22Rv1 (cell line): ENCODE data around the gene PPP1R15B.
"Not testable (repeated sequence)": the region's sequence is repeated elsewhere in the genome, so short reads cannot be mapped to it uniquely, and the experiment has no call there.

Experiments used
- H3K27ac ChIP-seq: fragments of 450-650 bp; 2 replicates; pipeline ENCODE4 v1.5.1; 2017
- ZFX ChIP-seq: fragments of 450-650 bp; IDR thresholded peaks from 2 replicates; pipeline ENCODE4 v1.6.1; 2017; ENCODE audit warnings: antibody characterized with exemption, borderline replicate concordance
- TF ChIP-seq, protein P1 (sequence below): fragments of 450-650 bp; IDR thresholded peaks from 2 replicates; pipeline ENCODE4 v1.5.1; 2017; ENCODE audit warnings: mild to moderate bottlenecking

PPP1R15B gene

DNA sequence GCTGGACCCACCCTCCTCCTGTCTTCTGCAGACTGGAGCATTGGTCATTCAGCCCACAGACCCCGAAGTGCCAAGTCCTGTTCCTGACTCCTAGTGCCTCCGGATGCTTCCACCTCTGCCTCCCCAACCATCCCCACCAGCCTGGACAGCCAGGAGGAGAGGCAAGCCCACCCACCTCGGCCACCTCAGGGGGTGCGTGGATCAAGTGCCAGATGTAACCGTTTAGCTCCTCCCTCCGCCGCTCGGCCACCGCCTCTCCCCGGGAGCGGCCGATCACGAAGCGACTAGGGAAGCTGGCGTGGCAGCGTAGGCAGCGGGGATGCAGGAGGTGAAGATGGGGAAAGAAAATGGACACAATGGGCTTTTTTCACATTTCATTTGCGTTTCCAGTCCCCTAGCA lies 18.1 kb upstream of the PPP1R15B start:
- TF ChIP-seq, protein P1, sequence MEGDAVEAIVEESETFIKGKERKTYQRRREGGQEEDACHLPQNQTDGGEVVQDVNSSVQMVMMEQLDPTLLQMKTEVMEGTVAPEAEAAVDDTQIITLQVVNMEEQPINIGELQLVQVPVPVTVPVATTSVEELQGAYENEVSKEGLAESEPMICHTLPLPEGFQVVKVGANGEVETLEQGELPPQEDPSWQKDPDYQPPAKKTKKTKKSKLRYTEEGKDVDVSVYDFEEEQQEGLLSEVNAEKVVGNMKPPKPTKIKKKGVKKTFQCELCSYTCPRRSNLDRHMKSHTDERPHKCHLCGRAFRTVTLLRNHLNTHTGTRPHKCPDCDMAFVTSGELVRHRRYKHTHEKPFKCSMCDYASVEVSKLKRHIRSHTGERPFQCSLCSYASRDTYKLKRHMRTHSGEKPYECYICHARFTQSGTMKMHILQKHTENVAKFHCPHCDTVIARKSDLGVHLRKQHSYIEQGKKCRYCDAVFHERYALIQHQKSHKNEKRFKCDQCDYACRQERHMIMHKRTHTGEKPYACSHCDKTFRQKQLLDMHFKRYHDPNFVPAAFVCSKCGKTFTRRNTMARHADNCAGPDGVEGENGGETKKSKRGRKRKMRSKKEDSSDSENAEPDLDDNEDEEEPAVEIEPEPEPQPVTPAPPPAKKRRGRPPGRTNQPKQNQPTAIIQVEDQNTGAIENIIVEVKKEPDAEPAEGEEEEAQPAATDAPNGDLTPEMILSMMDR = no peak
- TF ChIP-seq ZFX = no peak
- no peak overlapping the region for H3K27ac ChIP-seq

GRCh38 chr1:204426971-204427701 lies 15.5 kb upstream of the PPP1R15B start:
- H3K27ac ChIP-seq = no peak overlapping the region
- TF ChIP-seq, protein P1 = no peak
- no peak for TF ChIP-seq ZFX

- H3K27ac ChIP-seq = no peak overlapping the region
Observed at GRCh38 chr1:204426474-204426873, 14.9 kb upstream of the PPP1R15B start.

DNA sequence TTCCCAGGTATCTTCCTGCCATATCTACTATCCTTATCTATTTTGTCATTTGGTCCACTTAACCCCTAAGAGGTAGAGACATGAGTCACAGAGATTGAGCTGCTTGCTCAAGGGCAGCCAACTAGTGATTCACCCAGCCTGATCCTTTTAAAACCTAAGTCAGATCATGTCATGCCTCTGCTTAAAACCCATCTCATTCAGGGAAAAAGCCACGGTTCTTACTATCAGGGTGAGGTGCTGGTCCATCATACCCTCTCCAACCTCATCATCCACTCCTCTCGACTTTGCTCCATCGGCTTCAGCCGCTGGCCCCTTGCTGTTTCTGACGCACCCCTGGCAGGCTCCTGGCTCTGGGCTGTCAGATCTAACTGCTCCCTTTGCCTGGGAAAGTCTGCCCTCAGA lies 14.4 kb upstream of the PPP1R15B start:
- no peak overlapping the region for H3K27ac ChIP-seq
- TF ChIP-seq ZFX = no peak
- TF ChIP-seq, protein P1 = no peak

More at GRCh38 chr1:204426474-204426873, 14.9 kb upstream of the PPP1R15B start:
- TF ChIP-seq ZFX = no peak

- TF ChIP-seq, protein P1 = no peak
- TF ChIP-seq ZFX = no peak
- no peak overlapping the region for H3K27ac ChIP-seq
Observed at GRCh38 chr1:204424621-204425020, 13.0 kb upstream of the PPP1R15B start.

DNA sequence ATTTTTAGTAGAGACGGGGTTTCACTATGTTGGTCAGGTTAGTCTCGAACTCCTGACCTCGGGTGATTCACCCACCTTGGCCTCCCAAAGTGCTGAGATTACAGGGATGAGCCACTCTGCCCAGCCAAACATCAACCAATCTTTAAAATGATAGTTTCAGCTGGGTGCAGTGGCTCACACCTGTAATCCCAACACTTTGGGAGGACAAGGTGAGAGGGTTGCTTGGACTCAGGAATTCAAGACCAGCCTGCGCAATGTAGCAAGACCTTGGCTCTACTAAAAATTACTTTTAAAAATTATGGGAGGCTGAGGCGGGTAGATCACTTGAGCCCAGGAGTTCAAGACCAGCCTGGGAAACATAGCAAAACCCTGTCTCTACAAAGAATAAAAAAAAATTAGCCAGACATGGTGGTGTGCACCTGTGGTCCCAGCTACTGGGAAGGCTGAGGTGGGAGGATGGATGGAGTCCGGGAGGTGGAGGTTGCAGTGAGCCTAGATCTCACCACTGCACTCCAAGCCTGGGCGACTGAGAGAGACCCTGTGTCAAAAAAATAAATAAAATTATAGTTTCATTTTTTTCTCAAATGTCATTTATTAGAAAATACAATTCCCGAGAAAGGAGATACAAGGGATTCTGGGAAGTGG lies 10.6 kb upstream of the PPP1R15B start:
- not testable (repeated sequence) for H3K27ac ChIP-seq

DNA sequence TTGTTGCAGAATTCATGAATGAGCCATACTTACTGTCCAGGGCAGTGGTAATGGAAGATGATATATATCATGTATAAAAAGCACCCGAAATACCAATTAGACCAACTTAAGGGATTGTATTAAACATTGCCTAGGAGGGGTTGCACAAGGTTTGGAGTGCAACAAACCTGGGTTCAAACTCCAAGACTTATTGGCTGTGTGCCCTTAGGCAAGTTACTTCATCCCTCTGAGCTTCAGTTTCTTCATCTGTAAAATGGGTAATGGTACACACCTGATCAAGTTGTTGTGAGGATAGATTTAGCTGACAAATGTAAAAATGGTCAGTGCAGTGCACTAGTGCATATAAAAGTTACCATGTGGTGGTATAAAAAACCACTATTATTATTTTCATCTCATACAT lies 9.8 kb upstream of the PPP1R15B start:
- H3K27ac ChIP-seq = no peak overlapping the region
- TF ChIP-seq ZFX = no peak
- TF ChIP-seq, protein P1 = no peak

- TF ChIP-seq, protein P1 = no peak
- TF ChIP-seq ZFX = no peak
- no peak overlapping the region for H3K27ac ChIP-seq
Observed at GRCh38 chr1:204420039-204421004, 8.7 kb upstream of the PPP1R15B start.
